ENCODE results near the gene SMIM28.
"Not testable (repeated sequence)": the region's sequence is repeated elsewhere in the genome, so short reads cannot be mapped to it uniquely, and the experiment has no call there.

SMIM28 gene

GRCh38 chr6:138377844-138378243 lies at the start of gene SMIM28:
TSS of gene SMIM28 (plus strand) at chr6:138377905. CDS start at chr6:138378073, 168 bp downstream.
- DNase-seq = no peak

DNA sequence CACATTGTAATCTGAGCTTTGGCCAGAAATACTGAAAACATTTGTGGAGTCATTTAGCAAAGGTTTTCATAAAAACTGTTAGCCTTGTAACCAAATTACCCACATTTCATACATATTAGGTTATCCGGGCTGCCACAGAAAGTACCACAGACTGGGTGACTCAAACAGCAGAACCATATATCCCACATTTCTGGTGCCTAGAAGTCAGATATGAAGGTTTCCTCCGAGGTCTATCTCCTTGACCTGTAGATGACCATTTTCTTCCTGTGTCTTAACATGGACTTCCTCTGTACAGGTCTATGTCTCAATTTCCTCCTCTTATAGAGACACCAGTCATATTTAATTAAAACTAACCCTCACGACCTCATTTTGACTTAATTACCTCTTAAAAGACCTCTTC lies 49.5 kb upstream of the SMIM28 start:
- no peak for DNase-seq

DNA sequence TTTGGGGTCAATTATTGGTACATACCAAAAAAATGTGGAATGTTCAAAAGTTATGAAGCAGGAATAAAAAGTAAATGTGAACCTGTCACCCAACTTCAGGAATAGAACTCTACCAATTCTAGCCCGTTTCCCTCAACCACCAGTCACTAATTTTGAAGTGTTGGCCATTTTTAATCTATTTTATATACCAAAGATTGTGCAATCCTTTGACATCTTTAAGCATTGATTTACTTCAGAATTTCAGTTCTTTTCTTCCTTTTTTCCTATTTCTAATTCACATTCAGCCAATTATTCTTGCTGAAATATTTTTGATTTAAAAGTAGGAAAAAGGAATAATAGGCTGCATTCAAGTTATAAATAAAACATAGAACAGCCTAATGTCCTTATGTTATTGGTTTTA lies 46.9 kb upstream of the SMIM28 start:
- DNase-seq = no peak

- DNase-seq = no peak
Observed at GRCh38 chr6:138331444-138331843, 46.3 kb upstream of the SMIM28 start.

- DNase-seq = no peak
Observed at GRCh38 chr6:138331984-138332383, 45.7 kb upstream of the SMIM28 start.

GRCh38 chr6:138334000-138334399 lies 43.7 kb upstream of the SMIM28 start:
- no peak for DNase-seq

DNA sequence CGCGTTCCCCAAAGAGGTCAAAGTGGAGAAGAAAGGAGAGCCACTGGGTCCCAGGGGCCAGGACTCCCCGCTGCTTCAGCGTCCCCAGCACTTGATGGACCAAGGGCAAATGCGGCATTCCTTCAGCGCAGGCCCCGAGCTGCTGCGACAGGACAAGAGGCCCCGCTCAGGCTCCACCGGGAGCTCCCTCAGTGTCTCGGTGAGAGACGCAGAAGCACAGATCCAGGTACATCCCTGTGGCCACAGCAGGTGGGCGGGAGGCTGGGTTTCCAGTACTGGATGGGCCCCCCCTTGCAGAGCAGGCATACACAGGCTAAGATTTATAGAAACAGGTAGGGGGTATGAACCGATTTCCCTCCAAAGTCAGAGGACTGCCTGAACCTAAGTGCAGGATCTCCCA lies 42.7 kb upstream of the SMIM28 start:
- no peak for DNase-seq

DNA sequence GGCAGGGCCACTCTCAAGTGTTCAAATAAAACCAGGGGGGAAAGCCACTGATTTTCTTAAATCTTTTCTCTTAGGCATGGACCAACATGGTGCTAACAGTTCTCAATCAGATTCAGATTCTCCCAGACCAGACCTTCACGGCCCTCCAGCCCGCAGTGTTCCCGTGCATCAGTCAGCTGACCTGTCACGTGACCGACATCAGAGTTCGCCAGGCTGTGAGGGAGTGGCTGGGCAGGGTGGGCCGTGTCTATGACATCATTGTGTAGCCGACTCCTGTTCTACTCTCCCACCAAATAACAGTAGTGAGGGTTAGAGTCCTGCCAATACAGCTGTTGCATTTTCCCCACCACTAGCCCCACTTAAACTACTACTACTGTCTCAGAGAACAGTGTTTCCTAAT lies 41.5 kb upstream of the SMIM28 start:
- no peak for DNase-seq

- DNase-seq = no peak
Observed at GRCh38 chr6:138337076-138337475, 40.6 kb upstream of the SMIM28 start.

GRCh38 chr6:138339024-138339423 lies 38.7 kb upstream of the SMIM28 start:
- no peak for DNase-seq

GRCh38 chr6:138341176-138341575 lies 36.5 kb upstream of the SMIM28 start:
- DNase-seq = no peak

- DNase-seq = no peak
Observed at GRCh38 chr6:138343112-138343511, 34.6 kb upstream of the SMIM28 start.

DNA sequence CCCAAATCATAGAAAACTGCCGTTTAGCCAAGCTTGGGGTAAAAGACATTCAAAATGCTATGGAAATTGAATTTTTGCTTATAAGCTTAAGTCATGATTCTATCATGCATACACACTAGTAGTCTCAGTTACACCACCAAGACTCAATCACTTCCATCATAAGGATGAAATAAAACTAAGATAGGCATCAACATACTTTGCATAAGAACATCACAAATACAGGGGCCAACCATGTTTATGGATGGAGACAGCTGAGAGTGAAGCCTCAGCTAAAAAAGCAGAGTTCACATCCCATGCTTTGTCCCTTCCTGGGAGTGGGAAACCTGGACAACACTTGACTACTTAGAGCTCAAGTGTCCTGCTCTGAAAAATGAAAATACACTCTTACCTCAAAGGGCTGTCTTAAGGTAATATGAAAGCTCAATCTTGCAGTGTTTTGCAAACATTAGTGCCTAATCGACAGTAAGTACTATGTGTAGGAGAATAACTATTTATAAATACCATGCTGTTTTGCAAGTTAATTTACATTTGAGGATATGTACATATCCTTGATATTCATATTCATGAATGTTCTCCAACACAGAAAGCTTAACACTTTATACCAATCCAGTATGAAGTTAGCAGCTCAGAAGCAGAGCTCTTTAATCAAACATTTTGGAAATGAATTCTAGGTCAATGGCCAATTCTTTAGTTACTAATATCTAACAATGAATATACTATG lies 32.0 kb upstream of the SMIM28 start:
- no peak for DNase-seq

GRCh38 chr6:138346302-138347195 lies 31.2 kb upstream of the SMIM28 start:
- no peak for DNase-seq

DNA sequence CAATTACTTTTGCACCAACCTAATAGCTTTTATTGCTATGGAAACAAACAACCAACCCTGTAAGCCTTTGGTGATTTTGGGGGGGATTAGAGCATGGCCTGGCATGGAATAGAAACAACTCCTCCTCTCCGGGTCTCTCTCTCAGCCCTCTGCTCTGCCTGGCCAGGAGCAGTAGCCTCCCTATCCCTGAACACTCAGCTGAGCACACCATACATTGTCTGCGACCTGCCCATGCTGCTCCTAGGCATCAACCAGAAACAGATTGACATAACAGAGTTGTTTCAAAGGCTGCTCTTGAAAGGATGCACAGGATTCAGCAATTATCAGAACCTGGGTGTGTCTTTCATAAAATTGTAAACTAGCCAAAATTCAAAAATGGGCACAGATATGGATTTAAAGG lies 29.8 kb upstream of the SMIM28 start:
- DNase-seq = no peak

DNA sequence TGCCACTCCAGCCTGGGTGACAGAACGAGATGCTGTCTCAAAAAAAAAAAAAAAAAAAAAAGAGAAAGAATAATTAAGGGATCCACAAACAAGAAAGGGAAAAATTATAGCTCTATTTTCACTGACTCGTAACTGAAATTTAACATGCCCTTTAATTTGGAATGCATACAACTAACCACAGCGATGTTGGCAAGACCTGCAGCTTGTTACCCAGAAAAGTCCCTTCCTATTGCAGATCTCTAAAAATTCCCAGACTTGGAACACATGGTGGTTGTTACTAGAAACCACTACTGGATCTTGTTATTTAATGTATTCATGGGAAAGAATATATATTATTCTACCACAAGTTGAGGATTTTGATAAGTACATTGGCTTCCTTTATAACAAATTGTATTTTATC lies 27.8 kb upstream of the SMIM28 start:
- no peak for DNase-seq

GRCh38 chr6:138357928-138358327 lies 19.8 kb upstream of the SMIM28 start:
- DNase-seq = no peak

GRCh38 chr6:138368684-138369083 lies 9.0 kb upstream of the SMIM28 start:
- DNase-seq = not testable (repeated sequence)

GRCh38 chr6:138370631-138371451 lies 6.9 kb upstream of the SMIM28 start:
- DNase-seq = no peak

- no peak for DNase-seq
Observed at GRCh38 chr6:138371452-138371711, 6.3 kb upstream of the SMIM28 start.

DNA sequence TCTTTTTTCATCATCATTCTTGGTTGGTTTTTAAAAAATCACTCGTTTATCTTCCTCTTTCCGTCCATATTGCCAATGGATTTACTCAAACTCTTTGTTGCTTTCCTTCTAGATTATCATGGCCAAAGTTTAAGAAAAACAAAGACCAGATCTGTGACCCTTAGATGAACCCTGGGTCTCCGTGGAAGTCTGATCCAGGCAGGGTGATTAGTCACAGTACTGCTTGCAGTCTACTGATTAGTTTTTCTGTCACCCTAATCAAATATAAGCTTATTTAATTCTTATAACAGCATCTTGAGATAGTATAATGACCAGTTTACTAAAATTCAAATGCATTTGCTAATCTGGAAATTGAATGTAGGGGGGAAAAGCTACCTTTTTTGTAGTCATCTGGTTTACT lies 6.0 kb upstream of the SMIM28 start:
- DNase-seq = no peak

DNA sequence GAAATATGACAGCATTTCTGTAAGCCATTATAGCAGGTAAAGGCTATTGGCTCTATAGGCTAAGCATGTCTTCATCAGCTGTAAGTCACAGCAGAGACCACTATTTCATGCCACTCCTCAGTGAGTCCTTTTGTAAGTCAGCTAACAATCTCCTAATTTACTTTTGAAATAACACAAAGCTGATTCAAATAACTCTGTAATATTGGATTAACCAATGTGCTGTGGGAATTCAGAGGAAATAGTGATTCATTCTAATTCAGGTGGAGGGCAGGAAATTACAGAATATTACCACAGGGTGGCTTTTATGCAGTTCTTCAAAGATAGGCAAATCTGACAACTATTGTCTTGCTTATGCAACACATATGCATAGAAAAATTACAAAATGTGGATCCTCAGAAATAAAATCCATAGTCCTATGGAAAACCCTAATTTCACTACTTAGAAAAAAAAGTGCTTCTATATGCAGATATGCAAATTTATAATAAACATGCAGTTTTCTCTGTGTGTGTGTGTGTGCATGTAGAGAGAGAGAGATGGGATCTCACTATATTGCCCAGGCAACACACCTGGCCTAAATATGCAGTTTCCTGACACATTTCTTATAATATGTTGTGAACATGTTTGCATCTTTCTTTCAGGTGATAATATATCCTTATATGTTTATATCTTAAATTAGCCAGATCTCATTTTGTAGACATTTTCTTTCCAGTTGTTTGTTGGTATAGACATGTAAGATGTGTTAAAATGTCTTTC lies 4.8 kb upstream of the SMIM28 start:
- DNase-seq = no peak

GRCh38 chr6:138374230-138374629 lies 3.5 kb upstream of the SMIM28 start:
- no peak for DNase-seq

Measured in activated CD4-positive, alpha-beta T cell treated with anti-CD3 and anti-CD28 coated beads for 1 hour (primary cell).